ENCODE measurements around the gene FBXL22.

The FBXL22 gene

DNA sequence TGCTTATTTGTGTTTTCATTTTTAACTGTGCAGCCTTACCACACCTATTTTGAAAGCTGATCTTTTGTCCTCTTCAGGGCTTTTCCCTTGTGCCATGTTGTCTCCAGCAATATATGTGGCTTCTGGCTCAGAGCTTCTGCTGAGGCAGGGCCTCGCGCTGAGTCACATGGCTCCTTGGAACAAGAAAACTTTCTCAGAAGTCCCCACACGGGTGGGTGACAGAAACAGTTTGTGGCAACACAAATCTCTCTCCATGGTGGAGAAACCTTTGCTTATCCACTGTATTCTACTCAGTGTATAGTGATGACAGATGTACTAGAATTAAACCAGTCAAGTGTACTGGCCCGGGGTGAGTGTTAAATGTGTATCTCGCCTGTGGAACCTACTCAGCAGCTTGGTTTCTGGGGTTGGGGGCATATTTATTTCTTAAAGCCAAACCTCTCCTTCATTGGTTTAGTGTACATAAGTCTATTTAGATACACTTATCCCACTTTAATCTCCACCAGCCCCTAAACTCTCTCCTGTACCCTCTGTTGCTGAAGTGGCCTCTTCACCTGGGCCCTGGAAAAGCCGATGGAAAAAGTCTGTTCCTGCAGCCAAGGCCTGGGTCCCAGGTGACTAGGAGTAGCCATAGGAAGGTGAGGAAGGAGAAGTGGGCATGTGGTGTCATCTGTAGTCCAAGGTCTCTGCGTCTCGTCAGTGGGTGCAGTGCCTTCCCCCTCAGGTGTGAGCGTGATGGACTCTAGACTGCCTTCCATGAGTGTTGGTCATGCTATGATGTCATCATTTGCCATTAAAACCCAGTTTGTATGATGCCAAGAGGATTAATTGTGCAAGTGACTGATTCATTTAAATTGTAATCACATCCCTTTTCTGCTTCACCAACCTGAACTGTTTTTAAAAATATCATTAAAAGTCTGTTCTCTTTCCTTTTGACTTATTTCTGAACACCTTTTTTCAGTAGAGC, 3.2 kb upstream of the FBXL22 start:
- H3K36me3 ChIP-seq (ENCODE audit: control insufficient read depth, insufficient read depth, low read length): peaks cover 45% of the 10 kb centered on the region
- no peak overlapping the region for H3K27ac ChIP-seq (ENCODE audit: low read depth, low read length, severe bottlenecking)
- WGBS, 2 experiments (ENCODE audit: insufficient coverage in 2 of 2): 95 to 97% methylated on average over 5 of the region's 9 CpGs
- H3K9me3 ChIP-seq (ENCODE audit: control insufficient read depth, low read length): no peaks in the 10 kb centered on the region
- peaks cover 7% of the 10 kb centered on the region for H3K4me1 ChIP-seq (ENCODE audit: control insufficient read depth, insufficient read depth, low read length, poor library complexity, severe bottlenecking)
- no peak overlapping the region for H3K4me3 ChIP-seq (ENCODE audit: extremely low read depth, insufficient read depth, low read length, poor library complexity, severe bottlenecking)

DNA sequence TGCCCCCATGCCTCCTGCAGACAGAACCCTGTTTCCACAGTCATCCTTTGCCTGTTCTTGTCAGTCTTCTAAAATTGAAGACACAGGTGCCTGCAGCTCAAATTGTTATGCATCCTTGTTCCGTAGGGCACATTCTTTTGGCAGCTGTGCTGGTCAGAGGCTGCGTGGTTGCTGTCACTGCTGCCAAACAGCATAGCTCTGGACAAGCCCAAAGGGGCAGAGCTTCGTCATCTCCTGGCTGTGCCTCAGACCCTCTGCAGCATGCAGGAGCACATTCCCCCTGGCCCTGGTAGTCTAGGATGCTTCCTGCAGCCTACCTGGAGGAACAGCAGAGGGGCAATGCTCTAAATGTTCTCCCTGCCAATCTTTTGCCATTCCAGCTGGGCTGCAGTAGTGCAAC, 2.1 kb upstream of the FBXL22 start:
- H3K4me3 ChIP-seq (ENCODE audit: extremely low read depth, insufficient read depth, low read length, poor library complexity, severe bottlenecking): no peak overlapping the region
- peaks cover 7% of the 10 kb centered on the region for H3K4me1 ChIP-seq (ENCODE audit: control insufficient read depth, insufficient read depth, low read length, poor library complexity, severe bottlenecking)
- no peak overlapping the region for H3K27ac ChIP-seq (ENCODE audit: low read depth, low read length, severe bottlenecking)
- no peaks in the 10 kb centered on the region for H3K9me3 ChIP-seq (ENCODE audit: control insufficient read depth, low read length)
- WGBS, 2 experiments (ENCODE audit: insufficient coverage in 2 of 2): 76 to 78% methylated on average over 3 of the region's 3 CpGs
- H3K36me3 ChIP-seq (ENCODE audit: control insufficient read depth, insufficient read depth, low read length): peaks cover 36% of the 10 kb centered on the region

DNA sequence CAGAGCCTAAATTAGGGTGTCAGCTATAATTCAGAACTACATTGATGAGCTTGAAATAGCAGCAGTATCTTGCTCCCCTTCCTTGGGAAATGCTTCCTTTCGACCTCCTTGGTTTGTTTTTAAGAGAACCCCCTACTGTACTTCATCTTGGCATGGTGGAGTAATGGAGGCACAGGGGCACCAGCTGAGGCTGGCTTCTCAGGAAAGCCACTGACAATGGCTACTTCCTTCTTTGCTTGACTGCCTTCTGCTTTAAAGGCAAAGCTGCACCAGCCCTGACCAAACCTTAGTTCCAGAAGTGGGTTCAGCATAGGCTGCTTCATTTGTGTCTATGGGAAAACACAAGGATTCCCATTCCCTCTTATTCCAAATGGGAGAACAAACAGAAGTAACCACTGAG, 1.5 kb upstream of the FBXL22 start:
- H3K4me3 ChIP-seq (ENCODE audit: extremely low read depth, insufficient read depth, low read length, poor library complexity, severe bottlenecking): no peak overlapping the region
- 100% methylated on average over 1 of the region's 1 CpG; no CpG with 5 or more reads in 1 of the 2 experiments for WGBS, 2 experiments (ENCODE audit: insufficient coverage in 2 of 2)
- peaks cover 29% of the 10 kb centered on the region for H3K36me3 ChIP-seq (ENCODE audit: control insufficient read depth, insufficient read depth, low read length)
- H3K27ac ChIP-seq (ENCODE audit: low read depth, low read length, severe bottlenecking): no peak overlapping the region
- H3K4me1 ChIP-seq (ENCODE audit: control insufficient read depth, insufficient read depth, low read length, poor library complexity, severe bottlenecking): peaks cover 11% of the 10 kb centered on the region
- no peaks in the 10 kb centered on the region for H3K9me3 ChIP-seq (ENCODE audit: control insufficient read depth, low read length)

DNA sequence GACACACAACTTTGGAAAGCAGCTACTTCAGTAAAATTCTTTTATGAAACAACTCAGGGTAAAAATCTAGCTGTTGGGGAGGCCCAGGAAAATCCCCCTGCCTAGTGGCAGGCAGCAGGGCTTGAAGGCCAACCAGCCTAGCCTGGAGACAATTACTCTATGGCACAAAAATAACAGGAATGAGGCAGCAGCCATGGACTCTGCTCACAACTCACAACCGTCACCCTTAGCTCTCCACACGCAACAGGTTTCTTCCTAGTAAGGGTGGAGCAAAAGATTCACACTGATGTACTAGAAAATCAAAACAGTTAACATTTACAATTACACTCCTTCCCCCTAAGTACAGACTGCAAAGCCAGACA, 530 bp upstream of the FBXL22 start:
- H3K27ac ChIP-seq (ENCODE audit: low read depth, low read length, severe bottlenecking): peak overlapping the region; percentile 23
- H3K36me3 ChIP-seq (ENCODE audit: control insufficient read depth, insufficient read depth, low read length): peaks cover 20% of the 10 kb centered on the region
- H3K9me3 ChIP-seq (ENCODE audit: control insufficient read depth, low read length): no peaks in the 10 kb centered on the region
- H3K4me3 ChIP-seq (ENCODE audit: extremely low read depth, insufficient read depth, low read length, poor library complexity, severe bottlenecking): no peak overlapping the region
- 90 to 100% methylated on average over 2 of the region's 2 CpGs for WGBS, 2 experiments (ENCODE audit: insufficient coverage in 2 of 2)
- peaks cover 11% of the 10 kb centered on the region for H3K4me1 ChIP-seq (ENCODE audit: control insufficient read depth, insufficient read depth, low read length, poor library complexity, severe bottlenecking)

DNA sequence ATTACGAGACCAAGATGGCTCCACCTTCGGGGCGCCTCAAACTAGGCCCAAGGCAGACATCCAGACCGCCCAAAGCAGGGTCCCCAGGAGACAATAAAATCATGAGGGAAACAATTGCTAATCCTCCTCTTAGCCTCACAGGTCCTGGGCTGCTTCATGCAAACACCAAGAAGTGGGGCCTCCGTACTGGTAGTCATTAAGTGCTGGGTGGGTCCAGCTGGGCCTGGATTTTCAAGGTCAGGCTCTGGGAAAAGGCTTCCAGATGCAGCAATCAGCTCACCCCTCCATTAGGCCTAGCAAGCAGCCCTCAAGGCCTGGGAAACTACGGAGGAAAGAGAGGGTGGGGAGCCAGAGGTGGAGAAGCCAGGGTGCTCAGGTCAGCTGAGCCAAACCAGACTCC, 634 bp downstream of the FBXL22 start:
- 96 to 97% methylated on average over 6 of the region's 6 CpGs for WGBS, 2 experiments (ENCODE audit: insufficient coverage in 2 of 2)
- H3K4me3 ChIP-seq (ENCODE audit: extremely low read depth, insufficient read depth, low read length, poor library complexity, severe bottlenecking): no peak overlapping the region
- H3K4me1 ChIP-seq (ENCODE audit: control insufficient read depth, insufficient read depth, low read length, poor library complexity, severe bottlenecking): peaks cover 16% of the 10 kb centered on the region
- no peaks in the 10 kb centered on the region for H3K9me3 ChIP-seq (ENCODE audit: control insufficient read depth, low read length)
- H3K36me3 ChIP-seq (ENCODE audit: control insufficient read depth, insufficient read depth, low read length): peaks cover 12% of the 10 kb centered on the region
- H3K27ac ChIP-seq (ENCODE audit: low read depth, low read length, severe bottlenecking): no peak overlapping the region

DNA sequence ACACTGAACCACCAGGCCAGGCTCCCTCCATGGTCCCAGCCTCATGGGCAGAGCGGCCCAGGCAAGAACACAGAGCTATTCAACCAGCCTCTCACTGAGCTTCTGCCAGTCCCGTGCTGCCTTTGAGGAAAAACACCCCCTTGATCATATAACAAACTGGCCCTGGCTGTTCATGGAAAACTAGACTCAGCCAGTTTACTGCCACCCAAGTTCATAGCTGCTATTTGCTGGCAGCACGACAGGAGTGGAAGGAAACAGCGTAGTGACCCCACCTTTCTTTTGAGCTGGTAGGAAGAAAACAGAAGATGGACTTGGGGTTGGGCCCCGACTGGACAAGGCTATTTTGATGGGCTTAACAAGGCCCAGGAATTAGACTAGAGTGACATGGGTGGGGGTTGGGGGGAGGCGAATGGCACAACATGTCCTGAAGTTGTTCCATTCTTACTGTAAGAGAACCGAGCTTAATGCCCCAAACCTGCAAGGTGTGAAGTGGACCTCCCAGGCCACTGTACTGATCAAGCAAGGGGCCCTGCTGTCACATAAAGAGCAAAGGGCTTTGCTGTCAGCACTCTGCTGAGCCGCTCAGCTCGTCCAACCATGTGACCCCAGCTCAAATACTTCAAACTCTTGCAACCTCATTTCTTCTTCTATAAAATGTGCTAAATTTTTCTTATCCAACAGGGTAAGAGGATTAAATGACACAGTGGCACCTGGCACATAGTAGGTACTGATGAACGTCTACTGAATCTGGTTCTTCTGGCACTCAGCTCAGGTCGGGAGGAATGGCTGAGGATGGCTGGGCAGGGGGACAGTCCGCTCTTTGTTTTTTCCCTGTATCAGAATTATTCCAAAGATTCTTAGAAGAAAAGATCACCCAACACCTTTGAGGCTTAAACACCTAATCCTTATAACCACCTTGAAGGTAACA, 1.6 kb downstream of the FBXL22 start:
- Histone ChIP-seq H3K27ac (ENCODE audit: low read depth, low read length, severe bottlenecking) (no peak overlapping the region), H3K4me1 (ENCODE audit: control insufficient read depth, insufficient read depth, low read length, poor library complexity, severe bottlenecking) (peaks cover 16% of the 10 kb centered on the region), H3K4me3 (ENCODE audit: extremely low read depth, insufficient read depth, low read length, poor library complexity, severe bottlenecking) (no peak overlapping the region), H3K9me3 (ENCODE audit: control insufficient read depth, low read length) (no peaks in the 10 kb centered on the region), H3K36me3 (ENCODE audit: control insufficient read depth, insufficient read depth, low read length) (peaks cover 6% of the 10 kb centered on the region)
- WGBS, 2 experiments (ENCODE audit: insufficient coverage in 2 of 2): 86 to 88% methylated on average over 9 of the region's 12 CpGs

DNA sequence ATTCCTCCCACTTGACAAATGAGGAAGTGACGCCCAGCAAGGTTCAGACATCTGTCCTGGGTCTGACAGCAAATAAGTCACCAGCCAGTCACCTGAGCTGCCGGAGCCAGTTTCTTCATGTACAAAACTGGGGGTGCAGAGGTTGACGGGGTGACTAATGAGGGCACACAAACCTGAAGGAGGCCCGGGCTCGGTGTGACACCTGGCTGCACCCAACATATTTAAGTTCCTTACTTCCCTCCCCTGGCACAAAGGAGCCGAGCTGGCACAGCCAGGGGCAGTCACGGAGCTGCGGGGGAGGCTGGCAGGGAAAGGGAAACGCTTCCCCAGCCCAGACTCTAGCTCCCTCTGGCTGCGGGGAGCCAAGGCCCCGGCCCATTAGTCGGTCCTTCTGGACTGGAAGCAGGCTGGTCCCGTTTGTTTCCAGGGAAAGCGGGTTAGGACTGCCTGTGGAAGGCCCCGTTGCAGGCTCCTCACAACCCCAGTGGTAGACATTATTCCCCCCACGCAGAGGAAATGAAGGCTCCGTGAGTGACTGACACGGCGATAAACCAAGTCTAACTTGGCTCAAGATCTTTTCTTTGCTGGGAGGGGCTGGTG, 2.3 kb downstream of the FBXL22 start:
- Histone ChIP-seq H3K9me3 (ENCODE audit: control insufficient read depth, low read length) (no peaks in the 10 kb centered on the region), H3K4me1 (ENCODE audit: control insufficient read depth, insufficient read depth, low read length, poor library complexity, severe bottlenecking) (peaks cover 16% of the 10 kb centered on the region), H3K36me3 (ENCODE audit: control insufficient read depth, insufficient read depth, low read length) (no peaks in the 10 kb centered on the region), H3K27ac (ENCODE audit: low read depth, low read length, severe bottlenecking) (no peak overlapping the region), H3K4me3 (ENCODE audit: extremely low read depth, insufficient read depth, low read length, poor library complexity, severe bottlenecking) (no peak overlapping the region)
- 71 to 73% methylated on average over 16 to 18 of the region's 19 CpGs for WGBS, 2 experiments (ENCODE audit: insufficient coverage in 2 of 2)

DNA sequence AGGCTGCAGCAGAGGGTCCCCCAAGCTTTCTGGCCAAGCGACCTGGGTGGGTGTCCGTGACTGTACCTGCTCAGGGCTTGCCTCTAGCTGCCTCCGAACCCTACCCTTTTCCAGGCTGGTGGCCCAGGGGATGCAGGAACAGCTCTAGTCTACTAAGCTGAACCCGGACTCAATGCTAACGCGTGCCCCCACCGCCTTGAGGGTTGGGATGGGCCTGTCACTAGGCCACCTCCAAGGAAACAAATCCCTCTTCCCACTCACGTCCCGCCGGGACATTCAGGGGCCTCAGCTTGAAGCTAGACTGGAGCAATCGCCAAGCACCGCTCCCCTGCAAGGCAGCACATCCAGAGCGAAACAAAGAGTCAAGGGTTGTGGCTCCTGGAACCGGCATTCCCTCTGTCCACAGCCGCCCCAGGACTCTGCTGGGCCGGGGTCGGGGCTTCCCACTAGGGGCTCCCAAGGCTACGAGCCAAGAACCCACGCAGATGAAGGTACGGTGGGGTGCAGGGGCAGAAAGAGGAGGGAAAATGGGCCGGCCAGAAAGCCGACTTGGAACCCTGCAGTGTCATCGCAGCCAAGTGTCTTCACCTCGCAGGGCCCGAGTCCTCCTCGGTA, 2.9 kb downstream of the FBXL22 start:
- Histone ChIP-seq H3K36me3 (ENCODE audit: control insufficient read depth, insufficient read depth, low read length) (no peaks in the 10 kb centered on the region), H3K27ac (ENCODE audit: low read depth, low read length, severe bottlenecking) (peak overlapping the region; percentile 59), H3K4me3 (ENCODE audit: extremely low read depth, insufficient read depth, low read length, poor library complexity, severe bottlenecking) (peak overlapping the region; percentile 54), H3K9me3 (ENCODE audit: control insufficient read depth, low read length) (no peaks in the 10 kb centered on the region), H3K4me1 (ENCODE audit: control insufficient read depth, insufficient read depth, low read length, poor library complexity, severe bottlenecking) (peaks cover 16% of the 10 kb centered on the region)
- 35 to 38% methylated on average over 24 to 26 of the region's 26 CpGs for WGBS, 2 experiments (ENCODE audit: insufficient coverage in 2 of 2)

DNA sequence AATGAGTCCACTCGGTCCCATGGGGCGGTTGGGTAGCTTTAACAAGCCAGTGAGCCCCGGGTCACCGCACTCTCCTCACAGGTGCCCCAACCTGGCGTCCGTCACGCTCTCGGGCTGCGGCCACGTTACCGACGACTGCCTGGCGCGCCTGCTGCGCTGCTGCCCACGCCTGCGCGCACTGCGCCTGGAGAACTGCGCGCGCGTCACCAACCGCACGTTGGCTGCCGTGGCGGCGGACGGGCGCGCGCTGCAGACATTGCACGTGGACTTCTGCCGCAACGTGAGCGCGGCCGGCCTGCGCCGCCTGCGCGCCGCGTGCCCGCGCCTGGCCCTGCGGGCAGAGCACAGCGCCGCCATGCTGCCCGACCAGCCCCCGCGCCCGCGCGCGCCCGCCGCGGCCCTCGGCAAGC, 3.4 kb downstream of the FBXL22 start:
- peak overlapping the region; percentile 54 for H3K4me3 ChIP-seq (ENCODE audit: extremely low read depth, insufficient read depth, low read length, poor library complexity, severe bottlenecking)
- no peaks in the 10 kb centered on the region for H3K36me3 ChIP-seq (ENCODE audit: control insufficient read depth, insufficient read depth, low read length)
- peak overlapping the region; percentile 59 for H3K27ac ChIP-seq (ENCODE audit: low read depth, low read length, severe bottlenecking)
- H3K9me3 ChIP-seq (ENCODE audit: control insufficient read depth, low read length): no peaks in the 10 kb centered on the region
- peaks cover 16% of the 10 kb centered on the region for H3K4me1 ChIP-seq (ENCODE audit: control insufficient read depth, insufficient read depth, low read length, poor library complexity, severe bottlenecking)
- WGBS, 2 experiments (ENCODE audit: insufficient coverage in 2 of 2): 2 to 3% methylated on average over 59 to 60 of the region's 60 CpGs

DNA sequence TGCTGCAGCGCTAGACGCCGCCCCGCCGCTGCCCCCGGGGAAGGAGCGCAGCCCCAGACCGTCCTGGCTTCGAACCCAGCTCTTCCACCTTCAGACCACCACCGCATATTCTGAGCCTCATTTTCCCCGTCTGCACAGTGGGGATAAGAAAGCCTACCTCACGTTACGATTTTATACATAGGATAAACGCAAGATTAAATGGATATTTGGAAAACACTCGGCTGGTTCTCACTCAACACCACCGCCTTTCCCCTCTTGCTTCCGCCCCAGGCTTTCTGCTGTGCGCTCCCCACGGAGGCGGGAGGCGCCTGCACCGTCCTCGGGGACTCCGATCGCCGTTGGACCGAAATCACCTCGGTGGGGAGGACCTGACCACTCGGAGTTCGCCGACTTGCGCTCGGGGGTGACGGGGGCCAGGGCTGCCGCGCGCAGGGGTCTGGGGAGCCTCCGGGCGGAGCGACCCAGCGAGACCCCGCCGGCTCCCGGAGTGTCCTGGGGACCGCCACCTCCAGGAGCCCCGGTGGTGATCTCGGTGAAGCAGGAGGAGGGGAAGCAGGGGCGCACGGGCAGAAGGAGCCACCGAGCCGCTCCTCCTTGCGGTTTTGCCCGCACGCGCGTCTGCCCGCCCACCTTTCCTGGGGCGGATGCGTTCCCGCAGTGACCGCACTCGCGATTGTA, 4.0 kb downstream of the FBXL22 start:
- 0 to 1% methylated on average over 39 to 44 of the region's 63 CpGs for WGBS, 2 experiments (ENCODE audit: insufficient coverage in 2 of 2)
- peak overlapping the region; percentile 54 for H3K4me3 ChIP-seq (ENCODE audit: extremely low read depth, insufficient read depth, low read length, poor library complexity, severe bottlenecking)
- no peak overlapping the region for H3K27ac ChIP-seq (ENCODE audit: low read depth, low read length, severe bottlenecking)

More for the DNA sequence above, 4.0 kb downstream of the FBXL22 start:
- Histone ChIP-seq H3K36me3 (ENCODE audit: control insufficient read depth, insufficient read depth, low read length) (peaks cover 3% of the 10 kb centered on the region), H3K9me3 (ENCODE audit: control insufficient read depth, low read length) (no peaks in the 10 kb centered on the region), H3K4me1 (ENCODE audit: control insufficient read depth, insufficient read depth, low read length, poor library complexity, severe bottlenecking) (peaks cover 16% of the 10 kb centered on the region)
